ENCODE data around the gene PDE4D. TPM values are rescaled to one million over a fixed set of nuclear protein-coding genes. Genes with fewer than 3 reads are reported as not detected.
A peak's percentile ranks its signal among the peaks of the same experiment; 100 is the strongest.

PDE4D gene
- total RNA-seq, 1 experiment from 2014 or later, result 3.6 TPM

GRCh38 chr5:59506285-59506877, 387.1 kb downstream of the PDE4D start:
- no peak overlapping the region for H3K9ac ChIP-seq (ENCODE audit: low read length)
- CTCF ChIA-PET, result interaction anchor here (0.5 to 2.0 kb wide), 7 partner anchors 20 to 294 kb away, joined by 3 to 9 read pairs (median 4); no protein-coding TSS in a partner anchor
- H3K27me3 ChIP-seq (ENCODE audit: low read length), result no peaks in the 10 kb centered on the region
- H4K20me1 ChIP-seq (ENCODE audit: low read length), result no peaks in the 10 kb centered on the region
- intact Hi-C loops (cut with micrococcal nuclease), result loop anchor here (1.0 kb wide), 4 partner anchors 154 to 294 kb away; no protein-coding TSS in a partner anchor
- POLR2A ChIA-PET (ENCODE audit: unreplicated experiment), result interaction anchor here (0.7 kb wide), 1 partner anchor 155 kb away, joined by 3 read pairs; no protein-coding TSS in a partner anchor
- H3K4me2 ChIP-seq (ENCODE audit: low read length), result no peak overlapping the region
- H3K36me3 ChIP-seq (ENCODE audit: low read depth, low read length), result no peaks in the 10 kb centered on the region
- no peaks in the 10 kb centered on the region for H3K79me2 ChIP-seq (ENCODE audit: low read length)
- no peaks in the 10 kb centered on the region for H3F3A ChIP-seq (ENCODE audit: low read length, unreplicated experiment)
- no TSS peak for BruUV-seq (replicated peaks)
- no peaks in the 10 kb centered on the region for H3K4me1 ChIP-seq (ENCODE audit: insufficient read depth, low read length)
- DNase-seq (peak; percentile 44), ATAC-seq (peak; percentile 31; the same call in 1 of the 2 replicates)
- no peaks in the 10 kb centered on the region for H3K9me2 ChIP-seq (replicated peaks; ENCODE audit: low read length)
- no peaks in the 10 kb centered on the region for H3K9me3 ChIP-seq (ENCODE audit: low read length)
- no peak overlapping the region for H3K4me3 ChIP-seq (ENCODE audit: low read length)
- H2AFZ ChIP-seq (ENCODE audit: low read length), result no peak overlapping the region
- TF ChIP-seq CTCF (conservative IDR thresholded peaks at IDR 0.05; ENCODE audit: low read depth, low read length) (peak; percentile 61), EZH2phosphoT487 (IDR thresholded peaks at IDR 0.05; ENCODE audit: borderline replicate concordance, low read length) (no peak)
- no peak overlapping the region for H3K27ac ChIP-seq (ENCODE audit: low read length)

- no peak overlapping the region for H3K9ac ChIP-seq (ENCODE audit: low read length)
- no peaks in the 10 kb centered on the region for H4K20me1 ChIP-seq (ENCODE audit: low read length)
- intact Hi-C loops (cut with micrococcal nuclease), result no loop called here
- no TSS peak for BruUV-seq (replicated peaks)
- no peaks in the 10 kb centered on the region for H3K79me2 ChIP-seq (ENCODE audit: low read length)
- H3K4me3 ChIP-seq (ENCODE audit: low read length), result no peak overlapping the region
- TF ChIP-seq EZH2 (IDR thresholded peaks at IDR 0.05; ENCODE audit: low read length, unreplicated experiment) (no peak), CTCF (conservative IDR thresholded peaks at IDR 0.05; ENCODE audit: low read depth, low read length) (no peak), EZH2phosphoT487 (IDR thresholded peaks at IDR 0.05; ENCODE audit: borderline replicate concordance, low read length) (no peak)
- DNase-seq (no peak), ATAC-seq (no peak)
- no peaks in the 10 kb centered on the region for H3K9me3 ChIP-seq (ENCODE audit: low read length)
- no peaks in the 10 kb centered on the region for H3K4me1 ChIP-seq (ENCODE audit: insufficient read depth, low read length)
- CTCF ChIA-PET, result no interaction called here
- no peak overlapping the region for H2AFZ ChIP-seq (ENCODE audit: low read length)
- H3F3A ChIP-seq (ENCODE audit: low read length, unreplicated experiment), result no peaks in the 10 kb centered on the region
- H3K27ac ChIP-seq (ENCODE audit: low read length), result no peak overlapping the region
- no peaks in the 10 kb centered on the region for H3K9me2 ChIP-seq (replicated peaks; ENCODE audit: low read length)
- no peak overlapping the region for H3K4me2 ChIP-seq (ENCODE audit: low read length)
- POLR2A ChIA-PET (ENCODE audit: unreplicated experiment), result no interaction called here
- H3K36me3 ChIP-seq (ENCODE audit: low read depth, low read length), result no peaks in the 10 kb centered on the region
- H3K27me3 ChIP-seq (ENCODE audit: low read length), result no peaks in the 10 kb centered on the region
Observed at GRCh38 chr5:59504043-59504442, 389.5 kb downstream of the PDE4D start.

- BruUV-seq (replicated peaks), result no TSS peak
- Histone ChIP-seq H3K9me2 (replicated peaks; ENCODE audit: low read length) (no peaks in the 10 kb centered on the region), H3K36me3 (ENCODE audit: low read depth, low read length) (no peaks in the 10 kb centered on the region), H3K4me3 (ENCODE audit: low read length) (no peak overlapping the region), H3K27me3 (ENCODE audit: low read length) (no peaks in the 10 kb centered on the region), H3K4me1 (ENCODE audit: insufficient read depth, low read length) (no peaks in the 10 kb centered on the region), H3K9me3 (ENCODE audit: low read length) (no peaks in the 10 kb centered on the region), H3K79me2 (ENCODE audit: low read length) (no peaks in the 10 kb centered on the region), H2AFZ (ENCODE audit: low read length) (no peak overlapping the region), H3K4me2 (ENCODE audit: low read length) (no peak overlapping the region), H4K20me1 (ENCODE audit: low read length) (no peaks in the 10 kb centered on the region), H3K27ac (ENCODE audit: low read length) (no peak overlapping the region), H3F3A (ENCODE audit: low read length, unreplicated experiment) (no peaks in the 10 kb centered on the region), H3K9ac (ENCODE audit: low read length) (no peak overlapping the region)
- no peak for DNase-seq
- POLR2A ChIA-PET (ENCODE audit: unreplicated experiment), result no interaction called here
- CTCF ChIA-PET, result no interaction called here
- TF ChIP-seq CTCF (conservative IDR thresholded peaks at IDR 0.05; ENCODE audit: low read depth, low read length) (no peak), EZH2 (IDR thresholded peaks at IDR 0.05; ENCODE audit: low read length, unreplicated experiment) (no peak), EZH2phosphoT487 (IDR thresholded peaks at IDR 0.05; ENCODE audit: borderline replicate concordance, low read length) (no peak)
- no peak for ATAC-seq
- intact Hi-C loops (cut with micrococcal nuclease), result no loop called here
Observed at GRCh38 chr5:59503220-59503619, 390.3 kb downstream of the PDE4D start.
